CD4-positive, alpha-beta T cell treated with Interleukin-10 for 1 hour (primary cell): ENCODE results near the gene CEP104.

Experiments used
- DNase-seq: peaks from one replicate; pipeline ENCODE4 v3.0.0-alpha.2; 2020

CEP104 gene

DNA sequence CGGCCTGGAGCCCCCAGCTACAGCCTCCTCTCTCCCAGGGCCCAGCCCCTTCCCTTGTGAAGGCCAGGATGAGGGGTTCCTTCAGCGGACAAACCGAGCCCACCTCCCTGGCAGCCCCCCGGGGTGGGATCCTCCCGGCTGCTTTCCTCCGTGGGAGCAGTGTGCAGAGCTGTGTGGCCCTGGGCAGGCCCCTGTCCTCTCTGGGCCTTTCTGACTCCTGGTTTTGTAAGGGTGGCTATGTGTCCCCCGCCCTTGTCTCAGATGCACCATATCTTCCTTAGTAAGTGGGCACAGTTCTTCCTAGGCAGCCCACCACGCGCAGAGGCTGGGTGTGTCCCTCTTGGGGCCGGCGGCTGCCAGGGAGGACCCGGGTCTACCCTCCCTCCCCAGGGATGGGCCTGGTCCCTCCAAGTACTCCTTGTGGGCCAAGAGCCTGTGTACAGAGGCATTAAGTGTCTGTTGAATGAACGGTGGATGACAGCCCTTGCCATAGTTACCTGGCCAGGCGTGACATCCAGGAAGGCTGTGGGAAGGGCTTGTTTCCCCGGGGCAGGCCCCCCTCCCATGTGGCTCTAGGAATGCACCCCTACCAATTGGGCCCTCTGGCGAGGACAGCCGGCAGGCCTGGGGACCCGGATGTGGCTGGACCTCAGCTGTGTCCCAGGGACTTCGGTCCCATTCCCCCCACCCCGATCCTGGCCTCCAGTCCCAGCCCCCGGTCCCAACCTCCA lies 80.6 kb downstream of the CEP104 start:
- DNase-seq = no peak

DNA sequence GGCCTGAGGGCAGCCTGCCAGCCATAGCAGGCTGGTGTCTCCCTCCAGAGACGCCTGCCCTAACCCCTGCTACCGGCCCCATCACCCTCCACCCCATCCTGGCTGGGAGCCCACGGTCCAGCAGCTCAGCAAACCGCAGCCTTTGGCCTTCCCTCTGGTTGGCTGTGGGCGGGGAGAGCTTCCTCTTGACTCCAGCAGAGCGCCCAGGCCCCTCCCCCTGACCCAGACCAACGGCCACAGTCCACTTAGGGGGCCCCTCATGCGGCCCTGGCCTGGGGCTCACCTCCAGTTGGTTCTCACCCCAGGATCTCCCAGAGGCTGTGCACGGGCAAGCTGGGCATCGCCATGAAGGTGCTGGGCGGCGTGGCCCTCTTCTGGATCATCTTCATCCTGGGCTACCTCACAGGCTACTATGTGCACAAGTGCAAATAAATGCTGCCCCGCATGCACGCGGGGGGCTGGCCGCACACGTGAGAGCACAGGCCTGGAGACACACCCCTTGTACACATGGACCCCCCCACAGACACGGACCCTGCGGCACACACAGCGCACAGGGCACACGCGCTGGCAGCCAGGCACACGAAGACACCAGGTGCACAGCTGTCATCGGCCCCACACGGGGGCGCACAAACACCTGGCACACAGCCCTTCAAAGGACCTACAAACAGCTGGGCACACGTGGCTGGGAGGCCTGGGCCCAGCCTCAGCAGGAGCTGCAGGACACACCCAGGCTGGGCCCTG lies 81.4 kb downstream of the CEP104 start:
- DNase-seq = peak; percentile 60

DNA sequence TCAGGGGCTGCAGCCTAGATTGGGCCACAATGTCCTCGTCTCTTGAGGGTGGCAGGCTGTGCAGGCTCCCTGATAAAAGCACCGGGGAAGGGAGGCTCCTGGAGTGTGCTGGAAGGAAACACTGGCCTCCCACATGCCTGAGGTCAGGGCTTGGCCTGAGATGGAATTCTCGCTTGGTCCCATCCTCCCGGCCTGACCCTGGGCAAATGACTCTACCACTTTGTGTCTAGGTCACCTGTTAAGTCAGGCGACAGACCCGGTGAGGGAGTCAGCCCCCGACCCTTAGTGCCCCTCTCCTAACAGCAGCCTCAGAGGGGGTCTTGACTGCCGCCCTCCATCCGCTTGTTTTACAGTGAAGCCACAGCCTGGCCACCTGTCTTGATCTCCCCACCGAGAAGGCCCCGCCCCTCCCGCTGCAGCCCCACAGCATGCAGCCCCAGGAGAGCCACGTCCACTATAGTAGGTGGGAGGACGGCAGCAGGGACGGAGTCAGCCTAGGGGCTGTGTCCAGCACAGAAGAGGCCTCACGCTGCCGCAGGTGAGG lies 82.0 kb downstream of the CEP104 start:
- DNase-seq = no peak

DNA sequence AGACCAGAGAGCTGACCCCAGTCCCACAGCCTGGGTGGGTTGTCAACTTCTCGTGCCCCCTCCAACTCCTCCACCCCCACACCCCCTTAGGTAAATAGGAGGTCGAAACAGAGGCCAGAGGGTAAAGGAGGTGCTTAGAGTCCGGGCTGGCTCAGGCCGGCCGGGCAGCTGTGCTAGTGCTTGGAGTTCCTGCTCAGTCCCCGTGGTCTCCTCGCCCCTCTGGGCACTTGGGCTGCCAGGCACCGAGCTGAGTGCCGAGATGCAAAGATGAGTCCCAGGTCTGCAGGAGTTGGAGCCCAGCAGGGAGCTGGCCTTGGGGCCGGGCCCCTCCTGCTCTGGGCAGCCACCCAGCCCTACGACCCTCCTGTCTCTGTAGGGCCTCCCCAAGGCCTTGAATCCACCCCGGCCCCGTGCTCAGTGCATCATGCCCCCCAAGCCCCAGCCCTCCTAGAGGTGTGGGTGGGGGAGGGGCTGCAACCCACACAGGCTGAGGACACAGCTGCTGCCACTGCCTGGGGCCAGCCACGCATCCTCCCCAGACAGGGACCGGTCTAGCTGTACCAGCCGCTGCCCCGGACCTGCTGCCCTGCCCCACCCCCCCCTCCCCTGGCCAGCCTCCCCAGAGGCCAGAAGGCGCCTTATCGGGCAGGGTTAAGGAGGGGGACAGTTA lies 82.6 kb downstream of the CEP104 start:
- no peak for DNase-seq

DNA sequence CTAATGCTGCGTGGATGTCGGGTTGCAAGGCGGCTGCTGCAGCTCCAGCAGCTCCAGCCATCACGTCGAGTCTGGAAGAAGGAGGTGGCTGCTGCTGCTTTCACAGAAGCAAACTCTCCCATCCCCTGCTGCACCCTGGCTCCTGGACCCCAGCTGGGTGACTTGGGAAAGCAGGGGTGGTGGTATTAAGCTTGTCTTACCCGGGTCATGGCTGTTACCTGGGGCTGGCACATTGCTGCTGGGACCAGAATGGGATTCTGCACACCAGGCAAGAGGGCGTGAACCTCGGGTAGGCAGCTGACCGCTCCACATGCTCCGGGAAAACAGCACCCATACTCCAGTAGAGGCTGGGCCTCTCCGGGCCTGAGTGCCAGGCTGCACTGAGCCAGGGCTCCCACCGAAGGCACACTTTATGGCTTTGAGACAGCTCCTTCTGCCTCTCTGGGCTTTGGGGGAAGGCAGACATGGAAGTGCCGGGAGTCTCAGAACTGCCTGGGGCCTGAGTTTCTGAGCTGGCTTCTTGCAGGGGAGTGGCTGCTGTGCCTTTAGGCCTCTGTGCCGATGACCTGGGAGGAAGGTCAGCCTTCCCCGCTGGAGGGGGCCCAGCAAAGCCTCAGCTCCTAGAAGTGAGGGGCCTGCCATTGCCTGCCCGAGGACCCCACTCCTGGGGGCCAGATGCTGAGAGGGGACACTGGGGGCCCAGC lies 83.3 kb downstream of the CEP104 start:
- DNase-seq = no peak

DNA sequence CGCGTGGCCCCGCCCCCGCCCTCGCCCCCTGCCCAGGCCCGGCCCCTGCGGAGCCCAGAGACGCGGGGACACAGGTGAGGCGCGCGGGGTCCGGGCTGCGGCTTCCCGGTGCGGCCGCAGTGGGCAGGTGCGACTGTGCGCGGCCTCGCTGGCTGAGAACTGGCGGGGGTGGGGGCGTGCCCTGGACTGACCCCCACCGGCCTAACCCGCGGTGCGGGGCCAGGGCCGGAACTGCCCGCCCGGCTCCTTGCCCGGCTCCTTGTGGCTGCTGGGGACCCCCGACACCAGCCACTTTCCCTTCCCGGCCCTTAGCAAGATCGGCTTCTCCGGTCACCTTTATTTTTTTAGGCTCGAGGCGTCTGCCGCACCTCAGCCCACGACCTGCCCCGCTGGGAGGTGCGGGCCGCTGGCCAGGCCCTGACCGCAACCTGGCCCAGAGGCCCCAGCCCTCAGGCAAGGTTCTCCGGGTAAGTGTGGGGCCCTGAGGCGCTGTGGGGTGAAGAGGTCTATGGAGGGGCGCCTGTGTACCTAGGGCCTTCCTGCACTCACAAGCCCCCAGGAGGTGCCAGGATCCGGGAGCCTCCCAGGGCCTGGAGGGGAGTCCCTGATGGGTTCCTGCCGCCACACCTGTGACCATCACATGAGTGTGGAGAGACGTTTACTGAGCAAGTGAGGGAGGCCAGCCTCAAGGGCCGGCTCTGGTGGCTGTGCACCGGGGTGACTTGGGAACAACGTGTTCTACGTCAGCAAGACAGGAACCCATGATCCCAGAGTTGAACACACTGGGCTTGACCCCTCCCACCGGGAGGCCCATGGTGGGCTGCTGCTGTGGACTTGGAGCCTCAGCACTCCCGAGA lies 84.1 kb downstream of the CEP104 start, which contains the start of gene SMIM1:
Gene SMIM1 (plus strand): TSS at position 35 of the 857 bp plus-strand sequence. CDS start 2,625 bp downstream, outside the sequence.
- no peak for DNase-seq

DNA sequence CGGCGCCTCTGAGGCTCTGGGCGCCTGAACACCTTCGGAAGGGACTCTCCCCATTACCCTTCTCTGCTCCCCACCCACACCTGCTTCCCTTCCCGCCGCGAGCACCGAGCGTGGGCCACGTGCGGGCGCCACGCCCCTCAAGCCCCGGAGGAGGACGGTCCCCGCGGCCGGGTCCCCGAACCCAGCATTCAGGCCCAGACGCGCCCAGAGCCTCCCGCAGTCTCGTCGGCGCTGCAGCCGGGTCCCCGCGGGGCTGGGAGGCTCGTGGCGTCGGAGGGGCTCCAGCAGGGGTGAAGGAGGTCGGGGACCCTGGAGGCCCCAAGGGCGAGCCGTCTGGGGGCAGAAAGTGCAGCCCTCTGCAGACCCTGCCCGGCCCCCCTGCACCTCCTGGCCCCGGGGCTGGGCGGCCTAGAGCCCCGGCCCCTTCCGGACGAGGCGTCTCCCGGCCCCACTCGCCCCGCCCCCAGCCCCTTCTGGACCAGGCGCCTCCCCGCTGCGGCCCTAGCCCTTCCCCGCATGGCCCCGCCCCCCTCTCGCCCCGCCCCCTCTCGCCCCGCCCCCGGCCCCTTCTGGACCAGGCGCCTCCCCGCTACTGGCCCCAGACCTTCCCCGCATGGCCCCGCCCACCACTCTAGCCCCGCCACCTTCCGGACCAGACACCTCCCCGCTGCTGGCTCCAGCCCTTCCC lies 84.8 kb downstream of the CEP104 start:
- DNase-seq = peak; percentile 93

DNA sequence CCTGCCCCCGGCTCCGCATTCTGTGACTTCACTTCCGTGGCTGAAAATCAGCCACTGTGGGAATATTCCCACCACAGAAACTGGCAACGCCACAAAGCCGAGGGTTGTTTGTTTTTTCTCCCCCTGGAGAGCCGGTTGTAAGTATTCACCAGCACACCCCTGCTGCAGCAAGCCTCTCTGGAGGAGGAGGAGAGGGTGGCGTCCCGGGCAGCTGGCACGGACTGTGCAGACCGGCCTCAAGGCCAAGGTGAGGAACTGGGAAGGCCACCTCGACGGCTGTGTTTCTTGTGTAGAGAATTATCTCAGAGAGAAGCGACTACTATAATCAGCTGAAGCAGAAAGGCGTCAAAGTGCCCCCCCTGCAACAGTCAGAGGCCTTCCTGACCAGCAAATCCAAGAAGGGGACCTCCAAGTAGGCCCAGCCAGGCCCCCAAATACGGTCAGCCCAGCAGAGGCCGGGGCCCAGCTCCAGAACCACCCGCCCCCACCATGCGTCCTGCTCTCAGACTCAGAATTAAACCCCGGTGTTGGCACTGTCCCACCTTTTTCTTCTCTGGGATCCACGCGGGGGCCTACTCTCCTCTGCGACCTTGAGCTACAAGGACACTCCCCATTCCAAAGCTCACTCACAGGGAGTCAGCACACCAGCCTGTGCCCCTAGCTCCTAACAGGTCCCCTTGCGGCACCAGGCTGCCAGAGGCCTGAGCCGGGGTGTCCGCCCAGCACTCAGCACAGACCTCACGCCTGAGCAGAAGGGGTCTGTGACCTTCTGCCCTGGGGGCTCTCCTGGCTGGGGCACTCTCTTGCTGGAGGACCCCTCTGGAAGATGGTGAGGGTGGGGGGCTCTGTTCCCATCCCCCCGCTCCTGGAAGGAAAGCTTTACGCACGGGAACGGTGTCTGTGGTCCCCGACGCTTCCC lies 85.6 kb downstream of the CEP104 start:
- DNase-seq = no peak

DNA sequence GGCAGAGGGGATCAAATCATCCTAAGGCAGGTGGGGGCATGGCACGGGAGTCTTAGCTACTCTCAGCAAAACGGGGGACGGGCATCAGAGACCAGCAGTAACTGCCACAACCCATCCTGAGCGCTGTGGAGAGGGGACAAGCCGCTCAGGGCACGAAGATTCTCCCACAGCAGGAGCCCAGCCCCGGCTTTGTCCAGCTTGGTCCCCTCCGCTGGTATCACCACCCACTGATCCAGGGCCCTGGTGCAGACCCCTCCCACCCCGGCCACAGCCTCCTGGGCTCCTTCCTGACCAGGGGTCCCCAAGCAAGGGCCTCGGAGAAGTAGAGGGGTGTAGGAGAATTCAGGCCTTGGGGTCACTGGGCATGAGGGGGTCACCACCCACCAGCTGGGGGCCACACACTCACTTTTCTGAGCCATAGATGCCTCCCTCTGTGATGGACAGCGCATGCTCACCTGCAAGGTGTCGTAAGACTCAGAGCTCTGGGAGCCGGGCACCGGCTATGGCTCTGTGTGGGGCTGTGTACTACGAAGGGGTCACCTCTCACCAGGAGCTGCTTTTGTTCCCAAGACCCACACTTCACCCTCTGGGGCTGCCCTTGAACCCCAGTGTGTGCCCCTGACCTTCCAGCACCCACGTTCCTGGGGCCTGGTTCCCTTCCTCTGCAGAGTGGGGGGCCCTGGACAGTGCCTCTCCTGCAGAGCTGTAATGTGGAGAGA lies 86.8 kb downstream of the CEP104 start:
- no peak for DNase-seq

DNA sequence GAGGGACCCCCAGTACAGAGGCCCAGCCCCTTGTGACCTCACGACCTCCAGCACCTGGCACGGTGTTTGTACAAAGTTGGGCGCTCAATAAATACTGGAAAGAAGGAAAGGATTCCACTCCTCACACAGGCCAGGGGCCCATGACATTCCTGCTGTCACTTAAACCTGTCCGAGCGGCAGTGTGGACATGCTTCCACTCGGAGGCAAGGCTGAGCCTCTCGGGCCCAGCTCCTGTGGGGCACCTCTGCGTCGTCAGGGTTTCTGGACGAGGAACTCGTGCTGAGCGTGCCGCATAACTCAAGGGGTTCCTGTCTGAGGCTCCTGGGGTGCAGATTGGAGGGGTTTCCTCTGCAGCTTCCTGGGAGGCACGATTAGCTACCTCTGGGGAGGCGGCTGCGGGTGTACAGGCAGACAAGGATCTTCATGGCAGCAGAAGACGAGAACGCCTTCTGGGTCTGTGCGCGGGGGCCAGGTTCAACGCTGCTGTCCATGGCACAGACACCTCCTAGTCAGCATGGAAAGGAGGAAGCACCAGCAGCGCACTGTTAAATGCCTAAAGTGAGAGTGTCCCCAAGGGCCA lies 88.1 kb downstream of the CEP104 start:
- DNase-seq = no peak

DNA sequence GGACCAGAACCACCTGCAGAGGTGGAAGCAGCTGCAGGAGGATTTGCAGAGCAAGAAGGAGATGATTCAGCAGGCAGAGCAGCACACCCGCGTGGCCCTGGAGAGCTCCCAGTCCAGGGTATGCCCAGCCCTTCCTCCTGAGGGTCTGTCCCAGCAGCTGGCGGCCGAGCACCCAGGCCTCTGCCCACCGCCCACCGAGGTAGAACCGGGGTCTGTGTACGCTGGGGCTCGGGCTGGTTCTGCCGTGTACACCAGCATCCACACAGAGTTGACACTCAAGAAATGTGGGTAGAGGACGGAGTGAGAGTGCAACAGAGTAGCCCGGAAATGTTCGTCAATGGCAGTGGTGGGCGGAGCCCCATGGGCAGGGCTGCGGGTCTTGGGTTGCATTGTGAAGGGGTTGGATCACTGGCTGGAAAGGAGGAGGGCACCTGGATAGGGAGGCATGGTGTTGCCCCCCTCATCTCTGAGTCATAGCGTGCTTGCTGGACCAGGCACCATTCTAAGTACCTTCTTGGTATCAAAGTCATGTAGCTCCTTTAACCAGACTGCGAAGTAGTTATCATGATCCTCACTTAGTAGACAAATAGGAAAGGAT lies 89.6 kb downstream of the CEP104 start:
- DNase-seq = no peak

DNA sequence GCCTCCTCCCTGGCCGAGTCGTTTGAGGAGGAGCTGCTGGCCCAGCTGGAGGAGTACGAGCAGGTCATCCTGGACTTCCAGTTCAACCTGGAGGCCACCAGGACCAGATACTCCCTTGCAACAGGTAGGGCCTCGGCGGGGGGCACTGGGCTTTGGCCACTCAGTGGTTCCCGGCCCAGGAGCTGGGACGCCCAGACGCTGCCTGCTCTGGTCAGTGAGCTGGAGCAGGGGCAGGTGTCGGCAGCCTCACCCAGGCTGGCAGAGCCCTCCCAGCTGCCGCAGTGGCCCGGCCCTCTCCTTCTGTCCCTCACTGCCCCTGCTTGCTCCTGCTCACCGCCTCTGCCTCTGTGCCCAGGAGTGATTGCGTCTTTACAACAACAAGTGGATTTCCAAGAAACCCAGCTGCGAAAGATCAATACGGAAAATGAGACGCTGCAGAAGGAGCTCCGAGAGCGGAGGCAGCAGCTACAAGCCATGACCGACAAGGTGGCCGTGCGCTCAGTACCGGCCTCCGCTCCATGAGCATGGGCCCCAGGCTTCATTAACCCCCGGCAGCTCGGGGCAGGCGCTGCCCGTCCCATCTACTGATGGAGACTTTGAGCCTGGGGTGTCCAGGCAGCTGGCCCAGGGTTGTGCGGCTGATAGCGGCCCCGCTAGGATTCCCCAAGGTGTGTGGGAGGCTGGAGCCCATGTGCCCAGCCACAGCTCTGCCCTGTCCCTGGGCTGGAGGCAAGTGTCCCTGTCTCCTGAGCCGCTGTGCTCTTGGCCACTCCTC lies 93.5 kb downstream of the CEP104 start:
- DNase-seq = no peak

DNA sequence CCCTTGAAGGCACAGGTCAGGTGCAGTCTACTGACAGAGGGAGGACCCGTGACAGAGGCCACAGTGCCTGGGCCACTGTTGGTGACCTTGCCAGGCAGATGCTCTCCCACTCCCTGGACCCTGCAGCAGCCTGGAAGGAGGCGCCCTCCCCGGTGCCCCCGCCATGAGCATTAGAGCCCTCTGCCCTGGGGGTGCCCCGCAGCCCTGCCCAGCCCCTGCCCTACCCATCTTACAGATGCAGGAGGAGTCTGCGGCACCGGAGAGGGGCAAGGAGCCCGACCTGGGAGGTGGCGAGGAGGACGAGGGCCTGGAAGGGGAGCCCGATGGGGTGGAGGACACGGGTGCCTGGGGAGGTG lies 94.2 kb downstream of the CEP104 start:
- no peak for DNase-seq

DNA sequence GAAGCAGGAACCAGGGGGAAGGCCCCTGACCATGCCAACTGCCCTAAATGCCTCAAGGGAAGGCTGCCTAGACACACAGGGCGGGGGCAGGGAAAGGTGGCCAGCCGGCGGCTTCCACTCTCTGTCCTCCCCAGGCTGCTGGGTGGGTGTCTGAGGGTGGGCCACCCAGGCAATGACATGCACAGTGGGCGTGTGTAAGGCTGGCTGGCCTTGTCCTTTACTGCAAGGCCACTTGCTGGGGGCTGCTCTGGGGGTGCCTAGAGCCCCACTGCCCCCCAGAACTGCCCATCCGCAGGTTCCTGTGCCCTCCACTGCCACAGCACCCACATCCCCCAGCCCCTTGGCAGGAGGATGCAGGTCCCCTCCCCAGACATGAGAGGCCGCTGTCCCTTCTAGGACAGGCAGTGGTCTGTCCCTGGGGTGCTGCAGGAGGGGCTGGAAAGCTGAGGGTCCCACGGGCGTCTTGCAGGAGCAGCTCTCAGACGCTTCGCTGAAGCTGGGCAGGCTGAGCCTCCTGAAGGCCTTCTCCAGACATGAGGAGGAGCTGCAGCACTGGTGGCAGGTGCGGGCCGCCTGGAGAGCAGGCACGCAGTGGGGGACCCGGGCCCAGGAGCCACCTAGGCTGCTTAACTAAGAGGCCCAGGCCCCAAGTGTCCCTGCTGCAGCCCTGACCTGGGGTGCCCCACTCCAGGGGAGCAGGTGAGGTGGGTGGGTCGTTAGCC lies 94.7 kb downstream of the CEP104 start:
- no peak for DNase-seq
